HG02798 (cell line): ENCODE results near the gene RAB3A.

Experiments used
- ATAC-seq: cut with Tn5 transposase; IDR thresholded peaks from one replicate; pipeline ENCODE4 v1.9.1; 2021; ENCODE audit warnings: mild to moderate bottlenecking; ENCODE audit not compliant: unreplicated experiment, poor library complexity

RAB3A gene, protein sequence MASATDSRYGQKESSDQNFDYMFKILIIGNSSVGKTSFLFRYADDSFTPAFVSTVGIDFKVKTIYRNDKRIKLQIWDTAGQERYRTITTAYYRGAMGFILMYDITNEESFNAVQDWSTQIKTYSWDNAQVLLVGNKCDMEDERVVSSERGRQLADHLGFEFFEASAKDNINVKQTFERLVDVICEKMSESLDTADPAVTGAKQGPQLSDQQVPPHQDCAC

DNA sequence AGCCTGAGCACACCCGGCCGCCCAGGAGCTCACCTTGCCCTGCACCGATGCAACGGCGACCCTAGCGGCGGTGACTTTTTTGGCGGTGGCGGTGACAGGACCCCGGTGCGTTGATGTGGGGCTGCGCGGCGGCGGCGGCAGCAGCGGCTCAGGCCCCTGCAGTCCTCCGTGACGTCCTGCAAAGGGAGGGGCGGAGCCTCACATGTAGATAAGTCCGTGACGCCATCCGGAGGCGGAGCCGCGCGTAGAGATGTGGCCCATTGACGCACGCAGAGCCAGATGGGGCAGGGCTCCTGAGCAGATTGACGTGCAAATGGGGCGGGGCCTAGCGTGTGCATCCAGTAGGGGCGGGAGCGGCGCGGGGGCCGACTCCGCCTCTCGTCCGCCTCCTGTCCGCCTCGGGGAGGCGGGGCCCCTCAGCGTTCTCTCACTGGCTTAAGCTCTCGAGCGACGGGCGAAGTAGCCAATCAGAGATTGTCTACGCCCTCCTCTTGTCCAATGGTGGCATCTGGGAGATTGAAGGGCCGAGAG, at the start of gene RAB3A:
RAB3A (minus strand) TSS at position 180 of the 531 bp plus-strand sequence. CDS start 1,302 bp downstream, outside the sequence.
- peak; percentile 91 for ATAC-seq

DNA sequence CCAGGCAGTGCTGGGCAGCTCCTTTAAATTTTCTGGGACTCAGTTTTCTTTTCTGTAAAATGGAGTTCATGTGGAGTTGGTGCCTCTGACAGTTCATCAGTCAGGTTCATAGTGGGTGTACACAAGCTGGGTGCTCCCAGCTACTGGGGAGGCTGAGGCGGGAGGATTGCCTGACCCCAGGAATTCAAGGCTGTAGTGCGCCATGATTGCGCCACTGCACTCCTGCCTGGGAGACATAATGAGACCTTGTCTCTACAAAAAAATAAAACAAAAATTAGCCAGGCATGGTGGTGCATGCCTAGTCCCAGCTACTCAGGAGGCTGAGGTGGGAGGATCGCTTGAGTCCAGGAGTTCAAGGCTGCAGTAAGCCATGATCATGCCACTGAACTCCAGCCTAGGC, 49.3 kb upstream of the RAB3A start:
- ATAC-seq, result no peak

DNA sequence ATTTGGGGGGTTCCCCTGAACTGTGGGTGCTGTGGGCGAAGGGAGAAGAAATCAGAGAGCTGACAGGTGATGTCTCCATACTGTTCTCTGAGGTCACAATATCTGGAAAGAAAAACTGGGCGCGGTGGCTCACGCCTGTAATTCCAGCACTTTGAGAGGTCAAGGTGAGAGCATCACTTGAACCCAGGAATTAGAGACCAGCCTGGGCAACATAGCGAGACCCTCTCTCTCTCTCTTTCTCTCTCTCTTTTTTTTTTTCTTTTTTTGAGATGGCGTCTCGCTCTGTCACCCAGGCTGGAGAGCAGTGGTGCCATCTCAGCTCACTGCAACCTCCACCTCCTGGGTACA, 48.5 kb upstream of the RAB3A start:
- no peak for ATAC-seq

DNA sequence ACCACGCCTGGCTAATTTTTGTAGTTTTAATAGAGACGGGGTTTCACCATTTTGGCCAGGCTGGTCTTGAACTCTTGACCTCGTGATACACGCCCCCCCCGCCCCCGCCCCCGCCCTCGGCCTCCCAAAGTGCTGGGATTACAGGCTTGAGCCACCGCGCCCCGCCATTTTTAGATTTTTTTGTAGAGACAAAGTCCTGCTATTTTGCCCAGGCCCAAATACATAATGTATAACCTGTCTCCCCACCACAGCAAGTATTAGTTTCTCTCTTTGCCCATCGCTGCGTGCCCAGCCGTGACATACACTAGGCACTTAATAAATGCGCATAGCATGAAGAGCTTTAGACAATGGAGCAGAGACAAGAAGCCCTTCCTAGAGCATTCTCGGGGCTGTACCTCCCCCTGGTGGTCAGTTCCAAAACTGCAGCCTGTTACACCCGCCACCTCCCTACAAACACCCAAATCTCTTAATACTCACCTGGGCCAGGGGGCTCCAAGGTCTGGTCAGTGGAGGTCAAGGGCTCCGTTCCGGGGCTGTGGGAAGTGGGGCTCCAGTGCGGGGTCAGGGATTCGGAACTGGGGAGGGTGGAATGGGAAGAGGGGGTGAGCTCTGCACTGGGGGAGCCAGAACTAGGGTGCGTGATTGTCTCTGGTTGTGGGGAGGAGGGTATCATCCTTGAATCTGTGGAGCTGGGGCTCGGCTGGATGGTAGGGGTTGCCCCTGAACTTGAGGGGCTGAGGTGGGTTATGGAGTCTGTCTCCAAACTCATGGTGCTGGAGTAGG, 47.9 kb upstream of the RAB3A start:
- no peak for ATAC-seq

DNA sequence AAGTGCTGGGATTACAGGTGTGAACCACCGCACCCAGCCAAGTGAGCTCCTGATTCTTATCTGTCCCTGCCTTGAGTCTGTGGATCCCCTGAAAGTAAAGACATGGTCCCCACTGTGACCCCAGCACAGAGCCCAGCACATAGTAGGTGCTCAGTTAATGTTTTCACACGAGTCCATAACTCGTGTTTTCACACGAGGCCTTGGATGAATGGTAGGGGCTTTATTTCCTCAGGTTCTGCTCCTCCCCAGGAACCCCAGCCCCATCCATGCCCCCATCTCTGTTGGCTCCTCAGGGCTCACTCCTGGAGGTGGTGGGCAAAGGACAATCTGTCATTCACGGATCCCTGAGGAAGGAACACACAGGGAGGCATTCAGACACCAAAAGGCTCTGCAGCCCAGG, 46.0 kb upstream of the RAB3A start:
- ATAC-seq, result no peak

DNA sequence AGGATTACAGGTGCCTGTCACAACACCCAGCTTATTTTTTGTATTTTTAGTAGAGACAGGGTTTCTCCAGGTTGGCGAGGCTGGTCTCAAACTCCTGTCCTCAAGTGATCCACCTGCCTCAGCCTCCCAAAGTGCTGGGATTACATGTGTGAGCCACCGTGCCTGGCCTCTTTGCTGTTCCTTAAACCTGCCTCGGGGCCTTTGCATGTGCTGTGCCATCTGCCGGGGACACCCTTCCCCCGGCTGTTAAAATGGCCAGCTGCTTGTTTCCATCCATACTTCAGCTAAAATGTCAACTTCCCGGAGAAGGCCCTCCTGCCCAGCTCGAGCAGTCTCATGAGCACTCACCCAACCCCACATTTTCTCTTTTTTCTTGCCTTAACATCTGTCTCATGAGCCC, 41.5 kb upstream of the RAB3A start:
- no peak for ATAC-seq

DNA sequence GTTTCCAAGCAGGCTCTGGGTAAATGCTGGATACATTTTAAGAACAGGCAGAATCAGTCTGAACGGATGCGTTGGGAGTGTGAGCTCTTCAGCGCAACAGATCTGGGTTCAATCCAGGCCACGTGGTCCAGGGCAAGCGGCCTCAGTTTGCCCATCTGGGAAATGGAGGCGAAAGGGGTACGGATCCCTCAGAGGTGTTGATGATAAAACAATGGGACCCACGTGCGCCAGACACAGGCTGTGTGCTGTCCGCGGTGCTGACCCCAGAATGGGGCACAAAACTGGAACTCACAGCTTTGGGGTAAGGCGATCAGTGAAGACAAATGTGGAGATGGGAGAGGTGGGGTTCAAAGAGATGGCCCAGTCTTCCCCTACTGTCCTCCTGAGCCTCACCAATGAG, 35.5 kb upstream of the RAB3A start:
- ATAC-seq, result no peak

DNA sequence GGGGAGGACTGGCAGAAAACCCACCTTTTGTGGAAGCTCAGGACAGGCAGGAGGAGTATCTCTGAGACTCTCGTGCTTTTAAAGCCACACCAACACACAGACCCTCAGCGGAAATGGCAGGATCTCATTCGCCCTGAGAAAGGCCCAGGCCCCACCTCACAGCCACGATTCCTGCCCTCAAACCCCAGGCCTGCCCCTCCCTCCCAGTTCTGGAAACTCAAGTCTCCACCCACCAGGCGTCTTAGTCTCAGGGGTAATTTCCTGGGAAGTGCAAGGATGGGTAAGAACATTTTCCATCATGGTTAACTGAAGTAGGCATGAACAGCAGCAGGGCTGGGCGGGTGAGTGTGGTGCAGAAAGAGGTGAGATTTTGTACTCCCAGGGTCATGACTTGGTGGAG, 30.4 kb upstream of the RAB3A start:
- no peak for ATAC-seq

DNA sequence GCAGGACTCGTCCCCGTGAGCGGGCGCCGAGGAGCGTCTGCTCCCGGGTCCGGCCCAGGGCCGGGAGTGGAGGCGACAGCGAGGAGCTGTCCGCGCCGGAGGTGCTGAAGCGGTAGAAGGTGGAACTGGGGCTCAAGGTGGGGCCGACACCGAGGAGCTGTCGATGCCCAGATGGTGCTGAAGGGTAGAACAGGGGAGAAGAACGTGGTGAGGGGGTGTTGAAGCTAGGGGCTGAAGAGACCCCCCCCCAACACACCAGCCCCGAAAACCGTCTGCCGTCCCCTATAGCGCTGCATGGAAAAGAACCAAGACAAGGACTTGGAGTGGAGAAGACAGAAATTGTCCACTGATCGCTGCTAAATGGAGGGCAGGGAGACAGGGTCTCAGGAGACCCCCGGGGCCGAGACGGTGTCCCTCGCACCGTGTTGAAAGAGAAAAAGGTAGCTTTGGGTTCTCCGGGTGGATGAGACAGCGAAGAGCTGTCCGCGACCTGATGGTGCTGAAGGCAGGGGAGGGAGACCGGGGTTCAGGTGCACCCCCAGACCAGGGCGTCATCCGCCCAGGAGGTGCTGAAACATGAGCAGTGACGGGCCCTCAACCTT, 29.5 kb upstream of the RAB3A start:
- no peak for ATAC-seq

DNA sequence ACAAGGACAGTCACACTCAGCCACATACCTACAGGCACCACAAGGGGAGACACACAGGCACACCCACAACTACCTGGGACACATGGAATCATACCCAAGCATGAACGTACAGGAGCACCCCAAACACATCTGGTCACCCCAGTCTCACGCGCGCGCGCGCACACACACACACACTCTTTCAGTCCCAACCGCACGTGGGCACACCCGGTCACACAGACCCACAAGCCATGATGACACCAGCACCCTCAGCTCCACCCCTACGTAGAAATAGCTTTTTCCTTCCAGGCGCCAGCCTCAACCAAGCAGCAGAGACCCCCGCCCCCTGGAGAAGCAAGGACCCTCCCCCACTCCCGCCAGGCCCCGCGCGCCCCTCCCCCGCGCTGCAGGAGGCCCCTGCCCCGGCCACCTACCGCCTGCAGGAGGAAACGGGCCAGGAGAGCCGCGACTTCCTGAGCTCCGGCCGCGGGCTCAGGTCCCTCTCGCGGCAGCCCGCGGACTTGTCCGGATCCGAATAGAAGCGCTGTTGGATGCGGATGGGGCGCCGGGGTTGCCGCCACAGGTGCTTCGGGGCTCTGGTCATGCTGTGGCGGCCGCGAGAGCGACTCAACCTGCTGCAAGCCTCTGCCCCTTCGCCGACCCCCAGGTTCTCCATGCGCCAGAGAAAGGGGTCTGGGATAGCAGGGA, 28.8 kb upstream of the RAB3A start:
- no peak for ATAC-seq

DNA sequence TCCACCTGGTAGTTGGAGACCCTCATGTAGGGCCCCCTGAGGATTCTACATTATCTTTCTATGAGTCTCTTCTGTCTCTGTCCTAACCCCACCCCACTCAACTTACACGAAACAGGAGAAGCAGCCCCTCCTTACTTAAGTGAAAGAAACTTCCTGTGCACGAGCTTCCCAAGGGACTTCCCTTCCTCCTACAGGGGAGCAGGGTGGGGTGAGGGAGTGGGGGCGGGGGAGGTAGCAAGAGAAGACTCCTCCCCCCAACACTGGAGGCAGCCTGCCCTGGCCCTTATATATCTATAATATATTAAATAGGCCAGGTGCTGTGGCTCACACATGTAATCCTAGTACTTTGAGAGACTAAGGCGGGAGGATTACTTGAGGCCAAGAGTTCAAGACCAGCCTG, 27.9 kb upstream of the RAB3A start:
- no peak for ATAC-seq

DNA sequence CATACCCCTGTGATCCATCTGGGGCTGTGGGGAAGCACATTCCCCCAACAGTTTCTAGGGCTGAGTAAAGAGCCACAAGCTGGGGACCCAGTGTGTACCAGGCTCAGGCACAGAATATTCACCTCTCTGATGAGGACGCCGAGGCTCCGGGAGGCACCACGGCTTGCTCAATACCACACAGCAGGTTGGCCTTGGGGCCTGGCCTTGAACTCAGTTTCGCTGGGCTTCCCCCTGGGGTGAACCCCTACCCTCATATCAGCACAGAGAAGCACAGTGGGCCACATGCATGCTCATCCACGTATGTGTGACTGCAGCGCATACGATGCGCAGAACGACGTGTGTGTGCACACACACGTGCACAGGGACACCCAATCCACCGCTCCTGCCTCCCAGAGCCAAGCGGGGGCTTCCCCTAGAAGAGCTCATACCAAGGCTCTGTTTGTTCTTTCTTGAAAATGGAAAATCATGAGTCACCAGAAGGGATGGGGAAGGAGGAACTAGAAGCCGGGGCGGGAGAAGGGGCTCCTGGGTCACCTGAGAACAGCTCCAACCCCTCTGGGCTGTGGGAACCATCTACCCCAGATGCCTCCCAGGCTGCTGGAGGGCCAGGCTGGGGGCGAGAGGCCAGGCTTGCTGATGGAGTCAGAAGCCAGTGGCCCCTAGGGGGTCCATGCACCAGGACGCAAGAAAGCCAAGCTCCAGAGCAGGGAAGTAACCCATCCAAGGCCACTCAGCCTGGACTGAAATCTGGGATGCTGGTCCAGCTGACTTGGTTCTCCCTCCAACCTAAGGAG, 27.3 kb upstream of the RAB3A start:
- ATAC-seq, result no peak

DNA sequence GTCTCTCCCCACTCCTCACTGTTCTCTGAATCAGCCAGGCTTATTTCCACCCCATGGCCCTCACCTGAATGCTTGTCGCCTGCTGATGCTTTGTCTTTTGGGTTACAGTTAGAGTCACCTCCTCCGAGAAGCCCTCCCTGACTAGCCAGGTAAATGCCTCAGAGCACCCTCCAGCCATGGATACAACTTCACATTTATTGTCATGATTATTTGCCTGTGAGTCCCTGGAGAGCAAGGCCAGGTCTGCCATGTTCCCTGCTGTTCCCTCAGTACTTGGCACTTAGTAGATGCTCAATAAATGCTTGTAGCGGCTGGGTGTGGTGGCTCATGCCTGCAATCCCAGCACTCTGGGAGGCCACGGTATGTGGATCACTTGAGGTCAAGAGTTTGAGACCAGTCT, 26.1 kb upstream of the RAB3A start:
- ATAC-seq, result no peak

DNA sequence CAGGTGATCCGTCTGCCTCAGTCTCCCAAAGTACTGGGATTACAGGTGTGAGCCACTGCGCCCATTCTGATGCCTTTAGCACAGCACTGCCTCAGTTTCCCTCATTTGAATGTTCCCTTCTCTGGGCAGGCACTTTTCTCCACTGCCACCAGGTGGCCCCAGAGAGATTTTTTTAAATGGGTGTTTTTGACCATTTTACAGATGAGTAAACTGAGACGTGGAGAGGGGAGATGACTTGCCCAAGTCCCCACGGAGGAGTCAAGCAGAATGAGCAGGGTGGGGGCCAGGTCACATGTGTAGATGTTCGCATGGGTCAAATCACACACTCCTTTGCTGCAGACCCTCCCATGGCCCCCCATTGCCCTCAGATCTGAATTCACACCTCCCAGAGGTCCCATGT, 25.6 kb upstream of the RAB3A start:
- ATAC-seq, result no peak

DNA sequence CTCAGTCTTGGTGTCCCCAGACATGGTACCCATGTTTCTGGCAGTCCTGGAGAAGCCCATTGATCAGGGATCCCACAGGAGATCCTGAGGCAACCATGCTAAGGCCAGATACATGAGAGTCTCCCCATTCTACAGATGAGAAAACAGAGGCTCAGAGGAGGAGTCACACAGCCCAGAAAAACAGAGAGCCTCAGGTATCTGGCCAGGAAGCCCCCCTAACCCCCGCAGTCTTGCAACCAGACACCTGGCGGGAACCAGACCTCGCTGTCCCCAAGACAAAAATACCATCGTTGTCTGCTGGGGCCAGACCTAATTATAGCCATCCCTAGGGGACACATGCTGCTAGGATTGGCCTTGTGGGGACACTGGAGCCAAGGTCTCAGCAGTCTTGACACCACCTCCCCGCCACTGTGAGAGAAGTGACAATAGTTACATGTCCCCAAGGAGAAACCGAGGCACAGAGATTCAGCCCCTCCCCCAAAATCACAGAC, 24.0 kb upstream of the RAB3A start:
- ATAC-seq, result no peak

DNA sequence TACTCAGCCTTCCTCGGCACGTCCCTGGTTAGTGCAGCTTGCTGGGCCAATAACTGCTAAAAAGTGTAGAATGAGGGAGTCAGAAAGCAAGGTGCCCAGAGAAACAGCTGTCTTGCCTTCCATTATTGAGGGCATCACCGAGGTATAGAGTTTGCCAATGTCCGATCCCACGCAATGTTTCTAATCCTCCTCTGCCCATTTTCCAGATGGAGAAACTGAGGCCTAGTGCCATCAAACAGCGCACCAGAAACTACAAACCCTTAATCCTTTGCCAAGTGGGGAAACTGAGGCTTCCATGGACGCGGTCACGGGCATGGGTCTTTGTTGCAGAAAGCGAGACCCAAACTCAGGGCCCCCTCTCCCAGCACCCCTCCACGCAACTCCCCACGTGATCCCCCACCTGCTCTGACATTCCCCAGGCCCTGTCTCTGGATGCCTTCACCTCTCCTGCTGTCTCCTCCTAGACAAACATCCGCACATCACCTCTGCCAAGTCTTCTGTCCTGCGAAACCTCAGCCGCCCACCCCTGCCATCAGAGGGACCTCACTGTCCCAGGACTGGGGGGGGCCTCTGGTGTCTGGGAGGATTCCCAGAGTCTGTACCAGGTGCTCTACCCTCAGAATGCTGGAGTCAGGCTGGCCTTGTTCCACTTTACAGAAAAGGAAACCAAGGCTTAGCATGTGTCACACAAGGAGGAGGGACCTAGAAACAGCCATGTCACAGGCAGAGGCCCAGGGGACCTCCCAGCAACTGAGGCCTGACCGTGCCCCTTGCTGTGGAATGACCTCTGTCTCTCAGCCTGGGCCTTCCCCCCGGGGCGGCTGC, 23.3 kb upstream of the RAB3A start:
- ATAC-seq, result no peak

DNA sequence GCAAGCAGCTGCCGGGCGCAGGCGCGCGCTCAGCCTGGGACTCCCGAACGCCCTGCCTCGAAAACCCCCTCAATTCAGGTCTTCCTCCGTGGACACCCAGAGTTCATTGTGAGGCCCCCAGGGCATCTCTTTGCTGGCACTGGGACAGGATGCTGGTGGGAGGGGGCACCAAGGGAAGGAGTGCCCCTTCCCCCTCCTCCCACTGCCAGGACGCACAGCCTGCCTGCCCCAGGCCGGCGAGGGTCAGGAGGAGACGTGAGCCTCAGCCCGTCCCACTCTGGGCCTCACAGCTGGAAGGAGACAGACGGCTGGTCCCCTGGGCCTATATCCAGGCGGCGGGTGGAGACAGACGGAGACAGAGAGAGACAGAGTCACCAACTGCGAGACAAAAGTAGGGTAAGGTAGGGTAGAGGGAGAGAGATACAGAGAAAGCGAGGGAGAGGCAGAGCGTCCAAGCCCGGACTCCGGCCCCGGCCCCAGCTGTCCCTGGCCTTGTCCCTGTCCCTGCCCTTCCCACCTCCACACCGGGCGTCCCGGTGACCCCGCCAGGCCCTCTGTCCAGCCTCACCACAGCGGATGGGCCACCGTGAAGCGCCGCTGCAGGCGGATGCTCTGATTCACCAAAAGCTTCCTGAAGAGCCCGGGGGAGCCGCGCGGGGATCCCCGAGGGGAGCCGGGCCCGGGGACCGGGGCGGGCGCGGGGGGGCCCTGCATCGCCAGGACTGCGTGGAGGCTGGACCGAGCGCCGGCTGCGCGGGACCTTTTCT, 22.0 kb upstream of the RAB3A start, which contains the start of gene PDE4C:
PDE4C (minus strand) TSS at position 737 of the 767 bp plus-strand sequence; CDS start at position 714, 23 bp downstream.
- ATAC-seq, result no peak

DNA sequence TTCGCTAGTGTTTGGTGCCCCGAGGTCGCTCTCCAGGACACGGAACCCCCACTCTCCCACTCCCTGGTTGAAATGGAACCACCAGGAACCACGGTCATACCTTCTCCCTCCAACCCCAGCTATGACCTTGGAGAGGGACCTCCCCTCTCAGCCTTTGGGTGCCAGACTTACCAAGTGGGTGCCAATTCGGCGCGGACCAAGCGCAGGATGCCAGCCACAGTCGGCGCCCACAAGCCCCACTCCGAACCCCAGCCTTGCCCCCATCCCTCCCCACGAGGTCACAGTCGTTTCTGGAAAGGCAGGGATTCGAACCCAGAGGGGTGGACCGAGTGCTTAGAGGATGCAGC, 21.5 kb upstream of the RAB3A start:
- ATAC-seq, result no peak
